Measurements from ENCODE around the gene GALNT10.

GRCh38 chr5:154440540-154440939, 250.0 kb downstream of the GALNT10 start:
- TF ChIP-seq POLR2A (IDR thresholded peaks at IDR 0.05) = no peak
- no peak for TF ChIP-seq CTCF (IDR thresholded peaks at IDR 0.05)

All from uterus (tissue), 2 donors.